GM13977 (cell line): ENCODE data around the gene ATRNL1.

Experiments
- DNase-seq: peaks from one replicate; pipeline ENCODE4 v3.0.0; 2012; ENCODE audit warnings: low spot score
- in situ Hi-C: fragments of 300-500 bp; cut with MboI; formaldehyde crosslinking; loops from one replicate; pipeline ENCODE4 v1.12.0; 2022; ENCODE audit warnings: low sequenced_read_pairs, low pct_unique_long_range_greater_than_20kb, mixed read lengths, inconsistent platforms; ENCODE audit not compliant: unreplicated experiment
- TF ChIP-seq, protein P1 (sequence below): IDR thresholded peaks from 2 replicates; pipeline ENCODE4 v1.5.1; 2012; ENCODE audit warnings: mild to moderate bottlenecking, control low read depth; ENCODE audit not compliant: insufficient read depth; ENCODE audit errors: extremely low read depth, missing control alignments

The ATRNL1 gene

GRCh38 chr10:115965376-115965775 lies 872.2 kb downstream of the ATRNL1 start:
- in situ Hi-C loops = no loop called here
- DNase-seq = no peak
- TF ChIP-seq, protein P1, sequence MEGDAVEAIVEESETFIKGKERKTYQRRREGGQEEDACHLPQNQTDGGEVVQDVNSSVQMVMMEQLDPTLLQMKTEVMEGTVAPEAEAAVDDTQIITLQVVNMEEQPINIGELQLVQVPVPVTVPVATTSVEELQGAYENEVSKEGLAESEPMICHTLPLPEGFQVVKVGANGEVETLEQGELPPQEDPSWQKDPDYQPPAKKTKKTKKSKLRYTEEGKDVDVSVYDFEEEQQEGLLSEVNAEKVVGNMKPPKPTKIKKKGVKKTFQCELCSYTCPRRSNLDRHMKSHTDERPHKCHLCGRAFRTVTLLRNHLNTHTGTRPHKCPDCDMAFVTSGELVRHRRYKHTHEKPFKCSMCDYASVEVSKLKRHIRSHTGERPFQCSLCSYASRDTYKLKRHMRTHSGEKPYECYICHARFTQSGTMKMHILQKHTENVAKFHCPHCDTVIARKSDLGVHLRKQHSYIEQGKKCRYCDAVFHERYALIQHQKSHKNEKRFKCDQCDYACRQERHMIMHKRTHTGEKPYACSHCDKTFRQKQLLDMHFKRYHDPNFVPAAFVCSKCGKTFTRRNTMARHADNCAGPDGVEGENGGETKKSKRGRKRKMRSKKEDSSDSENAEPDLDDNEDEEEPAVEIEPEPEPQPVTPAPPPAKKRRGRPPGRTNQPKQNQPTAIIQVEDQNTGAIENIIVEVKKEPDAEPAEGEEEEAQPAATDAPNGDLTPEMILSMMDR = no peak

DNA sequence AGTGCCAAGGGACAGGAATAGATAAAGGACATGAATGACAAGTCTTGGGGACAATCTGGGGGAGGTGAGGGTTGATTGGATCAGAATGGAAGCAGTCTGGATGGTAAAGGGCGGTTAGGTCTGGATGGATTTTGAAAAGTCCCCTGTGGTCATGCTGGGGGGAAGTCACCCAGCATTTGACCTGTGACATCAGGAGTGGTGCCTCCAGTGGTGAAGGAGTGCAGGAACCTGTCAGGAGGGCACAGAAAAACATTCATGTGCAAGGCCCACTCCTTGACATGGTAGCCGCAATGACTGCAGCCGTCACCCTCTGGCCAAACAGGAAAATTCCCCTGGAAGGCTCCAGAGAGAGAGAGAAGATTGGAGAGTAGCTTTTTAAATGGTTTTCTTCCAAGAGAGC lies 875.1 kb downstream of the ATRNL1 start:
- TF ChIP-seq, protein P1 = no peak
- in situ Hi-C loops = no loop called here
- no peak for DNase-seq

GRCh38 chr10:115969591-115969990 lies 876.4 kb downstream of the ATRNL1 start:
- in situ Hi-C loops = no loop called here
- TF ChIP-seq, protein P1 = no peak
- DNase-seq = no peak

- no peak for DNase-seq
- TF ChIP-seq, protein P1 = no peak
- in situ Hi-C loops = no loop called here
Measured at GRCh38 chr10:115971921-115972320, 878.8 kb downstream of the ATRNL1 start.

GRCh38 chr10:115972426-115972825 lies 879.3 kb downstream of the ATRNL1 start:
- in situ Hi-C loops = no loop called here
- no peak for DNase-seq
- TF ChIP-seq, protein P1 = no peak

DNA sequence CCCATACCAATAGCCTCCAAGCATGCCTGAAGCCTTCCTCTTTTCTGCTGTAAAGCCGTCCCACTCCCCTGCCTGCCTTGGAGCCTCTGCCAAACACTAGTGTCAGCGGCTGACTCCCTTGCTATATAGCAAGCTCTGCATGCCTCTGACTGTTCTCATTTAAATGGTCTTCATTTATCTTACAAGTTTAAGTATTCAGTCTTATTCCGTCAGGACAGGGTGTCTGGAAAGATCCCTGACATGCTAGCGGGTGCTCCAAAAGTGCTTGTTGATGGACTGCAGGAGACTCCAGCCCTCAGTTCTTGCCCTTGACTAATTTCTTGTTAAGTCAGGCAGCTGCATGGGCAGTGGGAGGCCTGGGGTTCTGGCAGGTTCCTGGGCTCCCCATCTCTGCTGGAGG lies 881.2 kb downstream of the ATRNL1 start:
- in situ Hi-C loops = no loop called here
- no peak for DNase-seq
- TF ChIP-seq, protein P1 = no peak
